Astrocyte of the hippocampus (primary cell): ENCODE measurements around the gene ADGRB2.

ENCODE experiments used
- DNase-seq: peaks from one replicate; pipeline ENCODE4 v3.0.0; 2011; ENCODE audit warnings: low read depth, low spot score

Gene ADGRB2

DNA sequence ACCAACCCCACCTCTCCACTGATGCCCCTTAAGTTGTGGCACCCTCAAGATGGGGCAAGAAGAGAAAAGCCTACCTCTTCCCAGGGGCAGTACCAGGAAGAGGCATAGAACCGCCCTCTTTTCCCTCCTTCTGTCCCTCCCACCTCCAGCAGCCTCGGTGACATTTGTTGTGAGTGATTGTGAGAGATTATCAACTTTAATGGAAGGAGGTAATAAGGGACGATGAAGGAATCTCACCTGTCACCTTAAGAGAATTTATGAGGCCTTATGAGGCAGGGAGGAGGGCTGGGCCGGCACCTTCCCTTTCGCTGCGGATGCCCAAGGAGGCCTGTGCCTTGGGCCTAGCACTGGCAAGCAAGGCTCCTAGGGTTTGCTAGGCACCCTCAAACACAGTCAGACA lies 1.4 kb upstream of the ADGRB2 start:
- DNase-seq = no peak

DNA sequence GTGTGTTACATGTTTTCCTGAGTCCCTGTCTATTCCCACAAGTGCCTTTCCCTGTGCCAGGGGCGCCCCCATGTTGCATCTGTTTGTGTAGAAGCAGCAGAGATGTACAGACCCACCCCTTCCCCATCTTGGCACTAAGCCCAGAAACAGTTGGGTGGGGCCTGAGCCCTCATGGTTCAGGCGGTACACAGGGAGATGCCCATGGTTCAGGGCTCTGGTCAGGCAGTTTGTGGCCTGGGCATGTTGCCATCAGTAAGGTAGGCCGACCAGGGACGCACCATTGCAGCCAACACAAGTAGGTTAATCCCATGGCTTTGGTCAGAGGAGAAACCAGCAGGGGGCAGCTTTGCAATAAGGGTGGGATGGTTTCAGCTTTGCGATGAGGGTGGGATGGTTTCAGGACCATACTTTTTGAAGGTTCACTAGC lies 914 bp upstream of the ADGRB2 start:
- peak; percentile 50 for DNase-seq

DNA sequence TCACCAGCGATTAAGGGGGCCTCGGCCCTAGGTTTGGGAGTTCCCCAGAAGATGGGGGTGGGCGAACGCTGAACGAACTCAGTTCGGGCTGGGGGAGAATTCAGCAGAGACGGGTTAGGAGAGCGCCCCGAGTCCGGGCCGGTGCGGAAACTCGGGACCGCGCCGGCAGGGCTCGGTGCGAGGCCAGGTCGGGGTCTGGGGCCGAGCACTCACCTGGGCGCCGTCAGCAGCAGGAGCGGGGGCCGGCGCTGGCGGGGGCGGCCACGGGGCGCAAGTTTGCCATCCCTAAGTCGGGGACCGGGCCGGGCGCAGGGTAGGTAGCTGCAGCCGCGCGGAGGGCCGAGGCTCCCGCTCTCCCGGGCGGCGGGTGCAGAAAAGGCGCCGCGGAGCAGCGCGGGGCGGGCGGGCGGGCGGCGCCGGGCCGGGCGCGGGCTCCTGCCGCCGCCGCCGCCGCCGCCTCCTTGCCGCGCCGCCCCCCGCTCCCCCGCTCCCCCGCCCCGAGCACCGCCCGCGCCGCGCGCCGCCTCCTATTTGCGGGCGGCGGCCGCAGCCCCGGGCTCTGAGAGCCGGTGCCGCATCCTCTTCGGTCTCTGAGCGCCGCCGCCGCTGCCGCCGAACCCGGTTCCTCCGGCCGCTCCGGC lies 349 bp downstream of the ADGRB2 start:
- no peak for DNase-seq

DNA sequence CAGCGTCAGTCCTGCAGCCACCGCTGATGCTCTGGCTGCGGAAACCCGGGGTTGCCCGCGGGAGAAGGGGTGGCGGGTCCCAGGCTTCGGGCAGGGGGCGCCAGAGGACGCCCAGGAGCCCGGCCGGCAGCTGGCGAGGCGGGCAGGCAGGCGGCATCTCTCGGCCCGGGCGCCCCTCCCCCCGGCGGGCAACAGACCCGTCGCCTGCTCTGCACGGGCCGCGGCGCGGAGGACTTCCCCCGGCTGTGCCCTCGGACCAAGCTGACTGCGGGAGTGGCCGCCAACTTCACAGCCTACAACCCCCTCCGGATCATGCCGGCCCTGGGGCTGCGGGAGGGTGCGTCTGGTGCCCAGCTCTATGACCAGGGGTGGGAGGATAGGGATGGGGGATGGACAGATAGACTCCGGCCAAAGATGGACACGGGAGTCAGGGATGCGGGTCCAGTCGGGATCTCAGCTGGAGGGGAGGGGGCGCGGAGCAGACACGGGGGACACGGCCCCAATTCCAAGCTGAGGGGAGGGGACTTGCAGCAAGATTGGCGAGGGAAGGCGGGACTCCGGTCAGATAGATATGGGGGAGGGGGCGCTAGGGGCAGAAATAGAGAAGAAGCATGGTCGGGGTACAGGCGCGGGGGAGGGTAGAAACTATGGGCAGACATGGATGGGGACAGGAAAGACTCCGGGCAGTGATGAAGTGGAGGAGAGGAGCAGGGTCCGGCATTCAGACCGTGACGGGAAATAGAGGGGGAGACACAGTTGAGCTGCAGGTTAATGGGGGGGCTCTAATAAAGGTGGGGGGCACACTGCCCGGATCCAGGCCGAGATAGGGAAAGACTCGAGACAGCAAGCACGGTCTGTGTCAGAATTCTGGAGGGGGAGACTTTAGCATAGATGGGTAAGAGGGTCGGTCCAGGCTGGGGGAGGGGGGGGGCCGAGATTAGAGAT lies 1.1 kb downstream of the ADGRB2 start:
- peak; percentile 90 for DNase-seq

DNA sequence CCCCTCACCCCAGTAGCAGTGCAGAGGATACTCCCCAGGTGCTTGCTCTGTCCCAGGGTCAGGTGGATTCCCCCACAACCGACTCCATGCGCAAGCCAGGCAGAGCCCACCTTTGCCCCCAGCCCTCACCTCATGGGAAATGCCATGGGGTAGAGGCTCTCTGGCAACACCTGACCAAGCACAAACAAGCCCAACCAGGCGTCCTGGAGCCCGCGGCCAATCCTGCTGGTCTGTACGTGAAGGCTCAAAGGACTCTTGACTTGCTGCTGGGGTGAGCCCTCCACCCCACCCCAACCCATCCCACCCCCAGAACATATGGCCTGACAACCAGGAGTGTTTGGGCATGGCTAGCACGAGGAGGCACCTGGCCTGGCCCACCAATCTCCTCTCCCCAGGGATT lies 1.8 kb downstream of the ADGRB2 start:
- no peak for DNase-seq

DNA sequence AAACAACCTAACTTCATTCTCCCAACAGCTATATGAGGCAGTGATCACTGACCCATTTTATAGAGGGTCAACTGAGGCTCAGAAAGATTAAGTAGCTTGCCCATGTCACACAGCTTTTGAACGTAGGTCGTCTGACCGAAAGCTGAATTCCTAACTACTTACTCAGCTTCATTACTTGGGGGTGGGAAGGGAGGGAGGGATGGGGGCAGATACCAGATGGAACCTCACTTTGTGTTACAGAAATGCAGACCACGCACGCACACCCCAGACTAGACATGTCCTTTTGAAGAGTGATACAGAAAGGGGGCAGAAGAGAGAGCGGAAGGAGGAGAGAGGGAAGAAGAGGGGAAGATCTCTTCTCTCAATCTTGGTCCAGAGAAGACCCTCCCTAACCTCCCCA lies 2.3 kb downstream of the ADGRB2 start:
- peak; percentile 63 for DNase-seq

DNA sequence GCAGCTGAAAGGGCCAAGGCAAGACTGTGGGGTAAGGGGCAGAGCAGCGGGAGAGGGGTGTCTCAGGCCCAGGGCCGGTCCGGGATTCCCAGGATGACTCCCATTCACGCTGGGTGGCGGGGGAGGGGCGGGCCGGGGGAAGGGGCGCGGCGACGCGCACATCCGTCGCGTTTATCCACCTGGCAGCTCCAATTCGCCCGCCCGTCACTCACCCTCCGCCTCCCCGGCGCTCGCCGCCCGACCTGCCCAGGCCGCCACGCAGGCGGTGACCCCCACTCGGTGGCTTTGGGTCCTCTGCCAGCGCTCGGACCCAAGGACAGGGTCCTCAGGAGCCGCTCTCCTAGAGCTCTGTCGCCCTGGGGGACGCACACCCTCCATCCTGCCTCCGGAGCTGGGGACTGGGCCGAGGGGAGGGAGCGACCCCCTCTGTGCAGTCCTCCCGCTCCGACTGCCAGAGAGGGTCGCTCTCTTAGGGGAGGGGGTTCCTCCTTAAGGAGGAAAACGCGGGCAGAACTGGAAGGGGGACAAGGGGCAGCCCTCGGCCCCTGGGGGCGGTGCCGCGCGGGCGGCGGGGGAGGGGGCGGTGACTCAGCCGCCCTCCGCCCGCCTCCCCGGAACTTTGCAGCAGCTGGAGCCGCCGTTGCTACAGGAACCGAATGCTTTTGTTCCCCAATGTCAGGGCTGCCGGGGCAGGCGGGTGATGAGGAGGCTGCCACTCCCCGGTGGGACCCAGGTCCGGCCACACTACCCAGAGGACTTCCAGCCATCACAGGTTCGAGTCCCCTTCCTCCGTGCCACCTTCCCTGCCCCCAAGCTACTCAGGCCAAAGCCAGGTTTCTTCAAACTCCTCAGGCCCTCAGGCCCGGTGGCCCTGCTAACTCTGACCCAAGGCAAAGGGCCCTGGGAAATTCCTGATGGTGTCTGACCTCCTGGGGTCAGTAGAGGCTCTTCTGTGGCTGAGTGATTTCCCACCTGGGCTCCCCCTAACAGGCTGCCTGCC lies 3.4 kb downstream of the ADGRB2 start:
- DNase-seq = peak; percentile 87

DNA sequence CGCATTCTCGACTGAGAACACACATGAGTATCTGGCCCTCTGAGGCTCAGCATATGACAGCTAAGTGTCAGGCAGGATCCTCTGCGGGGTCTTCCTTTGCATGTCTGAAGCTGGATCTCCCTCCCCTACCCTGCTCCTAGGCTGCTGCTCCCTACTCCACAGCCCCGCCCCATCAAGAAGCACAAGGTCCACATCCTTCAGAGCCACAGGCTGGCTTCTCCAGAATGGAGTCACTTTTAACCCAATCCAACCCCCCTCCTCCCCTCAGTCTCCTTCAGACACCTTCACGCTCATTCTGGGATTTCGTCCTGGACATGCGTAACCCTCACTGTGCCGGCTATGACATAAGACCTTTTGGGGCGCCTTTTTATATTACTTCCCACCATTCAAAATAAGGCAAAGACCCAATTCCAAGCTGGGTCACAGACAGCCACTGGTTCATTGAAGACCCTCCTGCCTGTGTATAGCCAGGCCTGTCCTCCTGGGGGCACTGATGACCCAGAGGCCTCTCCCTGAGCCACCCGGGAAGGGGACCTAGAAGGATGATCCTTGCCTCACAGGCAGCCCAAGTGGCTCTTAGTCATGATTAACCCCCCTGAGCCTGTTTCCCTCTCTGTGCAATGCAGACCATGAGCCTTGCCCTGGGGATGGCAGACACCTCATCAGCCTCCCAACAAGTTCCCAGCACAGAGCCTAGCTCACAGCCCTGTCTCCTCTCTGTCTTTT lies 4.7 kb downstream of the ADGRB2 start:
- DNase-seq = no peak

DNA sequence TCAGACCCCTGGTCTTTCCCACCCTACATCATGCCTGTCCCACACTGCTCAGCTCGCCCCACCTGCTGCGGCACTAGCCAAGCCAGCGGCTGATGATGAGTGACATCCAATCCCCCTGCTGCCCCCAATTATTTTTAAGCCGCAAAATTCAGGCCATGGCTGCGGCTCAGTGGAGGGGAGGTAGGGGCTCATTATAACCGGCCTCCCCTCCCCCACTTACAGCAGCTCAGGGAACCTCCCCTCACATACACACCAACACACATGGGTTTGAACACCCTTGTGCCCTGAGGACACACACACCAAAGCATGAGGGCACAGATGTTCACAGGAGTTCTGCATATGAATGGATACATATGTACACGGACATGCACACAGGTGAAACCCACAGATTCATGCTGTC lies 5.3 kb downstream of the ADGRB2 start:
- no peak for DNase-seq

DNA sequence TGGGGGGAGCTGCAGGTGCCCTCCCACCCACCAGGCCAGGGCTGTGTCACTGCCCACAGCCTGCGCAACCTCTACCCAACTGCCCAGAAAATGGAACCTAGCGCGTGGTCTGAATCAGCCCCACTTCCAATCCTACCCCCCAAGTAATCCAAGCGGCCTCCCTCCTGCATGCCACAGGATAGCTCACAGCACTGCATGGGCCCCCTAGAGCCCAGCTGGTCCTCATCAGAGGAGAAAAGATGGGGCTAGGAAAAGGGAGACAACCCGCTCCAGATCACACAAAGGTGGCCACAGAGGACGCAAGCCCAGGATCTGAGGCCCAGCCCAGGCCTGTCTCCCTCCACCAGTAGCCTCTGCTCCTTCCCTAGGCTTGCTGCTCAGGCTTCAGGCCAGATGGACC lies 6.2 kb downstream of the ADGRB2 start:
- DNase-seq = no peak

DNA sequence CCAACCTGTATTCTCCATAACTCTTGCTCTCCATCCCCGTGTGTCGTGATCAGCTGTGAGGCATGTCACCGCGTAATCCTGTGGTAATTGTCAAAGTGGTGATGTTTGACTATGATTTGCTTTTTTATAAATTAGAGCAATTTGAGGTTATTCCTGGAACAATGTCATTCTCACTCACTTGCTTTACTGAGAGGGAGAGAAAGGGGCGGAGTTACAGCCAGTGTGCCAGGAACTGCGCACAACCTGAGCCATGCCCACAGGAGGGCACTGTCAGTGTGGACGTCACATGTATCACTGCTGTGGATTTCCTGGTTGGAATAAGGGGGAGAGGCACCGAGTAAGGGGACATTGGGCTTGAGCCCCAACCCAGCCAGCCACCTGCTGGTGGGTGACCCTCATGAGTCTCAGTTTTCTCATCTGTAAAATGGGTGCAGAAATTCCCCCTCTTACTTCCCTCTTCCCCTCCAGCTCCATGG lies 6.9 kb downstream of the ADGRB2 start:
- no peak for DNase-seq

DNA sequence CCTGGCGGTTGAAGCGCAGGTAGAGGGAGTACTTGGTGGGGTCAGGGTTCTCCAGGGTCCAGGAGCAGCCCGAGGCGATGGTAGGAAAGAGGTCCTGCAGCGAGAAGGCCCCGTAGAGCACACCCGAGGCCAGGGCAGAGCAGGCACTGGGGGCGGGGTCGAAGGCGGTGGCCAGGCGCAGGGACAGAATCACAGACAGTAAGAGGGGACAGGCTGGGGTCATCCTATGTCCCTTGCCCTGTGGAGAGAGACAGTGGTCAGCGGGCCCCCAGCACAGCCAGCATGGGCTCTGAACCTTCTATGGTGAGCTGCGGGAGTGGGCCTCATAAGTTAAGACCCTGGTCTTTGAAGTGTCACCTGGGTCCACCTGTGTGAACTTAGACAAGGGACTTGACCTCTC lies 7.6 kb downstream of the ADGRB2 start:
- no peak for DNase-seq

DNA sequence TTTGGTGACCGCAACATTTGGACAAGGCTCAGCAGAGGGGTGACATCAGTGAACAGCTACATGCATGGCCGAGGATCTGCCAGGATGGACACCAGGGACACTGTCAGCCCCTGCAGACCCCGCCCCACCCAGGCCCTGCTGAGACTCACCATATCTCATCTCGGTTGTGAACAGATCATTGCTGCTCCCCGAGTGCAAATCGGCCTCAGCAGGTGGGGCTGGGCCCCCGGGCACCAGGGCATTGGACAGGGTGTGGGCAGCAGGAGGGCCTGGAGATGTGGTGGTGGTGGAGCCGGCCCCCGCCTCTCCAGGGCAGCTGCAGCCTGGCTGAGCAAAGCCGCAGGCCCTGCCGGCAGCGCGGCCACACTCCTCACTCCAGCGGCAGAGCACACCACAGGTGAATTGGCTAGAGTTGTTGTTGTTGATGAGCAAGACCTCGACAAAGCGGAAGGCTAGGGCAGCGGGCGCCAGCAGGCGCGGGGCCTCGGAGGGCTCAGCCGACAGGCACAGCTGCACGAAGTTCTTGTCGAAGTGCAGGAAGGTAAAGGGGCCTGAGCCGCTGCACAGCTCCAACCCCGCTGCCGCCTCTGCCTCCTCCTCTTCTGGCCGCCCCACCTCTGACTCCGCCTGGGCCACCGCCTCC lies 8.2 kb downstream of the ADGRB2 start:
- no peak for DNase-seq

DNA sequence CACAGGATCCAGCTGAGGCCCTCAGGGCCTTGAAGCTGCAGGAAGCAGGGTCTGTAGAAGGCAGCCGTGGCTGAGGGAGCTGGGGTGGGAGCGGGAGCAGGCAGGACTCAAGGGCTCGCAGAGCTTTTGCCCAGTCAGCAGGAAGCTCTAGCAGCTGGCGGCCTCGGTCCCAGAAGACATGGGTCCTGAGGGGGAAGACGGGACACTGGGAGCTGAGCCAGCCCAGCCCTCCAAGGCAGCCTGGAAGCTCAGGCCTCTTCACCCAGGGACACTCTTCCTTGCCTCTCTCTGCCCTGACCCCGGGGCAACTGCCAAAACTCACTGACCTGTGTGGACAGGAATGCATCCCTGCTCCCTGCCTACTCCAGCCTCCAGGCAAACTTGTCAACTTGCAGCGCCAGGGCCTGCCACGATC lies 8.9 kb downstream of the ADGRB2 start:
- no peak for DNase-seq

DNA sequence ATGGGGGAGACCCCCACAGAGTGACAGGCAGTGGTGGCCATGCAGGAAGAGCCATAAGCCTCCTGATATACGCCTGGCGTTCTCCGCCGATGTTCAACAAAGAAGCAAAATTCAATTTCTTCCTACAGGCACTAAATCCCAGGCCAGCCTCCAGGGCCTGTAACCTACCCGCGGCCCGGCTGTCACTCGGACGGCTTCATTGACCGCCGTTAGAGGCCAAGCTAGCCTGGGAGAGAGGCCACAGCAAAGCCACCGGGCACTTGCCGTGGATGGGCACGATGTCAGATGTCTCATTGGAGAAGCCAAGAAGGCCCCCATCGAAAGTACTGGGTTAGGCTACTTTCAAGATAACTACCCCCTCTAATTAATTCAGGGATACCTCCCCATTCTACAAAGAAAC lies 9.7 kb downstream of the ADGRB2 start:
- no peak for DNase-seq

DNA sequence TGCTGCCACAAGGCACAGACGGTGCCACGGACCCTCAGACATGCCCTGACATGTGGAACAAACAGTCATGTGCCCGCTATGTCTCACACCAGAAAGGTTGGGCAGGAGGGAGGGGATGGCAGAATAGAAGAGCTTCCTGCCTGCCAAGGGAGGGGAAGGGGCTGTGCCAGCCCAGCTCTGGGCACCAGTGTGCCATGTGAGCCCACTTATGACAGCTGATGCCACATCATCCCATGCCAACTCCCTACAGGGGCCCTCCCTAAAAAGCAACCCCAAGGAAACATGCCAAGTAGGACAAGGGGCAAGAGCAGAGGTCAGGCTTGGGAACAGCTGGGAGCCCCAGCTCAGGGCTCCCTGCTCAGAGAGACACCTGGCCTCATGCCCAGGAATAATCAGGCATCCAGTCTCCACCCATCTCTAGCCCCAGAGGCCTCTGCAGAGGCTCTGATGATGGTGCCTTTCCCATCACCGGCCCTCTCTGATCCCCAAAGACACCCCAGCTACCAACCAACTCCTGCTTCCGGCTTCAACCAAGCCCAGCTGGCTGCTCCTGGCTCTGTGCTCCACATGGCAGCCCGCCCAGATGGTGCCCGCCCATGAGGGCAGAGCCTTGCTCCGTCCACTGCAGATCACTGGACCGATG lies 10.3 kb downstream of the ADGRB2 start:
- DNase-seq = peak; percentile 41

DNA sequence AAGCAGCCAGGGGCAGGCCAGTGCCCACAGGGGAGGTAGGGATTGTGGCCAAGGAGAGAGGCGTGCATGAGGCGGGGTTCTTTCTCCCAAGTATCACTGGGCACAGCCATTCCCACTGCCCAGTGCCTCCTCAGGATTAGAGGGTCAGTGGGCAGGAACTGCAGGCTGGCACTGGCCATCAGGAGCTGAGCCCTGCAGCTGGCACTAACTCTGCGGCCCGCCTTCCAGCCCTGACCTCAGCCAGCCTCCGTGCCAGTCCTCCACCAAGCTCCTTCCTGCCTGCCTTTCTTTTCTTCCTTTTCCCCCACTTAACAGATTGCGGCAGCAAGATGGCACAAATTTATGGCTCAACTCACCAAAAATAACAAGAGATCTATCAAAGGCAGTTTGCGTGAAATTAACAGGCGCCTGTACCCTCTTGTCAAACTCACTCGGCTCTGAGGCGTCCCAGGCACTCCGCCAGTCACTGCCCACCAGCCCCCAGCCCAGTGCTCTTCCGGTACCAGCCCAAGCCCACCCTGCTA lies 11.1 kb downstream of the ADGRB2 start:
- DNase-seq = no peak

DNA sequence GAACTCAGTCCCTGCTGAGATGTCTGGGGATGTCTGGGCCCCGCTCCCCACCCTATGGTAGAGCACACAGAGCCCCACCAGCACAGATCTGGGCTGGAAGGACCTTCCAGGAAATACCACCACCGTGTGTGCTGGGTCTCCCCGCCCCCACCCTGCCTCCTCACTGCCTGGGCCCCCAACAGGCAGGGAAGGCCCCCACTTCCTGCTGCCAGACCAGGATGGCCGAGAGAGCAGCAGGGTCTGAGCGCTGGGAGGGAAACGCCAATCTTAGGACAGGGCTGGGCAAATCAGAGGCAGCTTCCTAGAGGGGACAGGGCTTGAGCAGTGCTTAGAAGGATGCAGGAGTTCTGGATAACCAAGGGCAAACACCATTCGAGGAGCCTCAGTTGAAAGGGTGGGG lies 11.9 kb downstream of the ADGRB2 start:
- DNase-seq = no peak

DNA sequence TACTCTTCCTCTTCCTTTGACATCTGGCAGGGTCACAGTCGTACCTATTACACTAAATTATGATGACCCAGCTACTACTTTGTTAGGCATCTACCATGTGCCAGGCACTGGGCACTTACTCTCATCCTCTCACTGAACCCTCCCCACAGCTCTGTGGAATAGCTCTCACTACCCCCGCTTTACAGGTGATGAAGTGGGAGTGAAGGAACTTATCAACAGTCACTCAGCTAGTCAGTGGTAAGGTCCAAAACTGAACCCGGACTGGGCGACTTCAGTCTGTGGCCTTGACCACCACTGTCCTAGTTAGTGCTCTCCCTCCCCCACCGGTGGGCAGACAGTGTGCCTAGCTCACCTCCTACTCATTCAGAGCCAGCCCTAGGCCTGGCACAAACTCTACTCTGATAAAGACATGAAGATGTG lies 12.3 kb downstream of the ADGRB2 start:
- DNase-seq = no peak
